Transverse colon (tissue), 4 donors: ENCODE data around the gene GOSR2. TPM values are rescaled to one million over a fixed set of nuclear protein-coding genes. Genes with fewer than 3 reads are reported as not detected.

Source experiments
- DNase-seq: peaks from one replicate; pipeline ENCODE4 v3.0.0-alpha.2; 2019
- H3K27ac ChIP-seq, 4 donors: fragments of 200-600 bp; sonication (generic); 2 replicates each; pipeline ENCODE4 v1.5.1; 2016 to 2018; ENCODE audit warnings: inconsistent platforms in 4 of 4
- H3K27me3 ChIP-seq: fragments of 200-600 bp; sonication (generic); 2 replicates; pipeline ENCODE4 v1.5.1; 2017; ENCODE audit warnings: inconsistent platforms
- H3K36me3 ChIP-seq, 4 donors: fragments of 200-600 bp; sonication (generic); 2 replicates each; pipeline ENCODE4 v1.5.1; 2017 to 2019; ENCODE audit warnings: inconsistent platforms in 4 of 4
- H3K4me1 ChIP-seq, 4 donors: fragments of 200-600 bp; sonication (generic); 2 replicates each; pipeline ENCODE4 v1.5.1; 2017 to 2020; ENCODE audit warnings: inconsistent platforms in 4 of 4
- H3K4me3 ChIP-seq, 4 donors: fragments of 200-600 bp; sonication (generic); 1 replicate in 1 of 4; 2 replicates in 3 of 4; pipeline versions ENCODE4 v1.5.1 to v1.6.1; 2017 to 2019; ENCODE audit warnings: inconsistent platforms in 4 of 4
- H3K9me3 ChIP-seq, 2 donors: fragments of 200-600 bp; sonication (generic); 2 replicates each; pipeline ENCODE4 v1.5.1; 2017 to 2019; ENCODE audit warnings: inconsistent platforms in 2 of 2
- EP300 ChIP-seq: sonication (generic); formaldehyde crosslinking; IDR thresholded peaks from one replicate; pipeline ENCODE4 v1.6.1; 2017; ENCODE audit warnings: antibody characterized with exemption, low read depth
- POLR2A ChIP-seq: fragments of 450-650 bp; IDR thresholded peaks from one replicate; pipeline ENCODE4 v1.6.1; 2016; ENCODE audit warnings: antibody characterized with exemption, mild to moderate bottlenecking, moderate library complexity
- POLR2AphosphoS5 ChIP-seq, 3 donors: sonication (generic); formaldehyde crosslinking; IDR thresholded peaks; one replicate each; pipeline ENCODE4 v1.6.1; 2016; ENCODE audit warnings: antibody characterized with exemption in 3 of 3
- WGBS, 2 donors: methylation state at CpG; one replicate each; pipeline ENCODE4 v1.1.5; 2018; ENCODE audit warnings: low coverage in 1 of 2; 5-methylcytosine and 5-hydroxymethylcytosine counted together
- in situ Hi-C, 4 donors: fragments of 200-750 bp; cut with MboI; loops; one replicate each; pipeline versions ENCODE4 v1.15.0 to v1.15.1; 2017; ENCODE audit warnings: low sequenced_read_pairs in 3 of 4, low pct_ligation_motif_present in 1 of 4, low pct_unique_long_range_greater_than_20kb in 1 of 4
- intact Hi-C: fragments of 100-400 bp; cut with DNase I; formaldehyde crosslinking; loops from one replicate; pipeline ENCODE4 v1.15.1; 2023; ENCODE audit warnings: low total_unique reads
- total RNA-seq, 4 donors: library from RNA; depleted of rRNA; stranded (reverse); fragments of >200 nt; gene quantifications; one replicate each; pipeline ENCODE4 v1.1.0, GENCODE V29; 2016
- TF ChIP-seq, protein P1 (sequence below), 5 experiments: fragments of 200-600 bp in 3 of 5; fragments of 450-650 bp in 2 of 5; sonication (generic) in 3 of 5; IDR thresholded peaks; 1 replicate in 2 of 5; 2 replicates in 3 of 5; pipeline ENCODE4 v1.5.1; 2016 to 2017; ENCODE audit warnings: antibody characterized with exemption in 5 of 5, inconsistent platforms in 3 of 5, mild to moderate bottlenecking in 2 of 5, moderate library complexity in 1 of 5

The GOSR2 gene
- total RNA-seq, 4 donors from 2014 or later = 50.0 to 102 (median 62.8) TPM

GRCh38 chr17:46915596-46915995 is 7.4 kb upstream of the GOSR2 start:
- no peak overlapping the region for H3K27ac ChIP-seq
- TF ChIP-seq, protein P1, sequence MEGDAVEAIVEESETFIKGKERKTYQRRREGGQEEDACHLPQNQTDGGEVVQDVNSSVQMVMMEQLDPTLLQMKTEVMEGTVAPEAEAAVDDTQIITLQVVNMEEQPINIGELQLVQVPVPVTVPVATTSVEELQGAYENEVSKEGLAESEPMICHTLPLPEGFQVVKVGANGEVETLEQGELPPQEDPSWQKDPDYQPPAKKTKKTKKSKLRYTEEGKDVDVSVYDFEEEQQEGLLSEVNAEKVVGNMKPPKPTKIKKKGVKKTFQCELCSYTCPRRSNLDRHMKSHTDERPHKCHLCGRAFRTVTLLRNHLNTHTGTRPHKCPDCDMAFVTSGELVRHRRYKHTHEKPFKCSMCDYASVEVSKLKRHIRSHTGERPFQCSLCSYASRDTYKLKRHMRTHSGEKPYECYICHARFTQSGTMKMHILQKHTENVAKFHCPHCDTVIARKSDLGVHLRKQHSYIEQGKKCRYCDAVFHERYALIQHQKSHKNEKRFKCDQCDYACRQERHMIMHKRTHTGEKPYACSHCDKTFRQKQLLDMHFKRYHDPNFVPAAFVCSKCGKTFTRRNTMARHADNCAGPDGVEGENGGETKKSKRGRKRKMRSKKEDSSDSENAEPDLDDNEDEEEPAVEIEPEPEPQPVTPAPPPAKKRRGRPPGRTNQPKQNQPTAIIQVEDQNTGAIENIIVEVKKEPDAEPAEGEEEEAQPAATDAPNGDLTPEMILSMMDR (IDR thresholded peaks at IDR 0.05) = no peak
- H3K4me1 ChIP-seq = no peaks in the 10 kb centered on the region
- H3K27me3 ChIP-seq = no peaks in the 10 kb centered on the region
- 81% methylated on average over 1 of the region's 1 CpG; no CpG with 5 or more reads in 1 of the 2 donors for WGBS, 2 donors
- H3K9me3 ChIP-seq = no peaks in the 10 kb centered on the region
- H3K36me3 ChIP-seq = no peaks in the 10 kb centered on the region
- no peak for DNase-seq
- H3K4me3 ChIP-seq = no peak overlapping the region
- in situ Hi-C loops (no loop called here), intact Hi-C loops (no loop called here)

GRCh38 chr17:46916211-46916610 is 6.7 kb upstream of the GOSR2 start:
- no peaks in the 10 kb centered on the region for H3K27me3 ChIP-seq
- in situ Hi-C loops (no loop called here), intact Hi-C loops (no loop called here)
- WGBS, 2 donors = 89% methylated on average over 2 of the region's 2 CpGs
- H3K4me3 ChIP-seq = no peak overlapping the region
- no peak overlapping the region for H3K27ac ChIP-seq
- TF ChIP-seq, protein P1 (IDR thresholded peaks at IDR 0.05) = no peak
- TF ChIP-seq POLR2AphosphoS5 (IDR thresholded peaks at IDR 0.05) (no peak), POLR2A (no peak), EP300 (no peak)
- no peaks in the 10 kb centered on the region for H3K9me3 ChIP-seq
- DNase-seq = no peak
- H3K4me1 ChIP-seq = no peaks in the 10 kb centered on the region
- H3K36me3 ChIP-seq = no peaks in the 10 kb centered on the region

DNA sequence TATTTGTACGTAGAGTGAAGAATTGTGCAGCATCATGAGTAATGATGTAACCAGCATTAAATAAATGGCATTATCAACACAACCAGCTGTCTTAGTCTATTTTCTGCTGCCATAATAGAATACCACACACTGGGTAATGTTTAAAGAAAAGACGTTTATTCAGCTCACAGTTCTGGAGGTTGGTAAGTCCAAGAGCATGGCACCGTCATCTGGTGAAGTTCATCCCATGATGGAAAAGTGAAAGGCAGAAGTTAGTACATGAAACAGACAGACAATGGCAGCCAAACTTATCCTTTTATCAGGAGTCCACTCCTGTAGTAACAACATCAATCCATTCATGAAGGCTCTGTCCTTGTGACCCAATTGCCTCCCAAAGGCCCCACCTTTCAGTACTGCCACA is 6.3 kb upstream of the GOSR2 start:
- 82 to 85% methylated on average over 2 to 3 of the region's 3 CpGs for WGBS, 2 donors
- Histone ChIP-seq H3K27ac (no peak overlapping the region), H3K27me3 (no peaks in the 10 kb centered on the region), H3K36me3 (no peaks in the 10 kb centered on the region), H3K4me1 (no peaks in the 10 kb centered on the region), H3K9me3 (no peaks in the 10 kb centered on the region), H3K4me3 (no peak overlapping the region)
- no peak for TF ChIP-seq EP300
- TF ChIP-seq POLR2AphosphoS5 (IDR thresholded peaks at IDR 0.05) = no peak
- TF ChIP-seq POLR2A = no peak
- TF ChIP-seq, protein P1 (IDR thresholded peaks at IDR 0.05) = no peak
- in situ Hi-C loops (no loop called here), intact Hi-C loops (no loop called here)
- DNase-seq = no peak

- intact Hi-C loops (no loop called here), in situ Hi-C loops (no loop called here)
- Histone ChIP-seq H3K27me3 (no peaks in the 10 kb centered on the region), H3K9me3 (no peaks in the 10 kb centered on the region), H3K4me1 (no peaks in the 10 kb centered on the region), H3K36me3 (no peaks in the 10 kb centered on the region), H3K4me3 (no peak overlapping the region), H3K27ac (no peak overlapping the region)
- DNase-seq = no peak
- TF ChIP-seq, protein P1 (IDR thresholded peaks at IDR 0.05) = no peak
- TF ChIP-seq POLR2AphosphoS5 (IDR thresholded peaks at IDR 0.05) (no peak), EP300 (no peak), POLR2A (no peak)
Measured at GRCh38 chr17:46917041-46917440, 5.9 kb upstream of the GOSR2 start.
